VCaP (cell line): ENCODE data around the gene EPHB2.

Source experiments
- H3K27ac ChIP-seq: fragments of 450-650 bp; 2 replicates; pipeline ENCODE4 v1.5.1; 2017
- TF ChIP-seq, protein P1 (sequence below): fragments of 450-650 bp; conservative IDR thresholded peaks from 2 replicates; pipeline ENCODE4 v1.5.1; 2017; ENCODE audit warnings: mild to moderate bottlenecking, moderate library complexity

EPHB2 gene

DNA sequence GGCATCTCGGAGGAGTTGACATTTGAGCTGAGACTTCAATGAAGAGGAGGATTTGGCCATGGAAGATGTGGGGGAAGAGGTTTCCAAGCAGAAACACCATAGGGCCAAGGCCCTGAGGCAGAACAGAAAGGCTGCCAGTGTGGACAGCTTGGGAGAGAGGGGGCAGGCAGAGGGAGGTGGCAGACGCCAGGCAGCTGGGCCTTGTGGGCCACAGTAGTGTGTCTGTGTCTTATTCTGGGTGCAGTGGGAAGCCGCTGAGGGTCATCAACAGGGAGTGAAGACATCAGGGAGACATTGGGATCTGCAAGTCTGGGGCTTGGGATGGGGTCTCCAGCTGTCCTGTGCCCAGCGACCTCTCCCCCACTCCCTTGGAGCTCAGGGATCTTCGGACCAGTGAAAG lies 165.2 kb downstream of the EPHB2 start:
- no peak overlapping the region for H3K27ac ChIP-seq
- TF ChIP-seq, protein P1, sequence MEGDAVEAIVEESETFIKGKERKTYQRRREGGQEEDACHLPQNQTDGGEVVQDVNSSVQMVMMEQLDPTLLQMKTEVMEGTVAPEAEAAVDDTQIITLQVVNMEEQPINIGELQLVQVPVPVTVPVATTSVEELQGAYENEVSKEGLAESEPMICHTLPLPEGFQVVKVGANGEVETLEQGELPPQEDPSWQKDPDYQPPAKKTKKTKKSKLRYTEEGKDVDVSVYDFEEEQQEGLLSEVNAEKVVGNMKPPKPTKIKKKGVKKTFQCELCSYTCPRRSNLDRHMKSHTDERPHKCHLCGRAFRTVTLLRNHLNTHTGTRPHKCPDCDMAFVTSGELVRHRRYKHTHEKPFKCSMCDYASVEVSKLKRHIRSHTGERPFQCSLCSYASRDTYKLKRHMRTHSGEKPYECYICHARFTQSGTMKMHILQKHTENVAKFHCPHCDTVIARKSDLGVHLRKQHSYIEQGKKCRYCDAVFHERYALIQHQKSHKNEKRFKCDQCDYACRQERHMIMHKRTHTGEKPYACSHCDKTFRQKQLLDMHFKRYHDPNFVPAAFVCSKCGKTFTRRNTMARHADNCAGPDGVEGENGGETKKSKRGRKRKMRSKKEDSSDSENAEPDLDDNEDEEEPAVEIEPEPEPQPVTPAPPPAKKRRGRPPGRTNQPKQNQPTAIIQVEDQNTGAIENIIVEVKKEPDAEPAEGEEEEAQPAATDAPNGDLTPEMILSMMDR: no peak

DNA sequence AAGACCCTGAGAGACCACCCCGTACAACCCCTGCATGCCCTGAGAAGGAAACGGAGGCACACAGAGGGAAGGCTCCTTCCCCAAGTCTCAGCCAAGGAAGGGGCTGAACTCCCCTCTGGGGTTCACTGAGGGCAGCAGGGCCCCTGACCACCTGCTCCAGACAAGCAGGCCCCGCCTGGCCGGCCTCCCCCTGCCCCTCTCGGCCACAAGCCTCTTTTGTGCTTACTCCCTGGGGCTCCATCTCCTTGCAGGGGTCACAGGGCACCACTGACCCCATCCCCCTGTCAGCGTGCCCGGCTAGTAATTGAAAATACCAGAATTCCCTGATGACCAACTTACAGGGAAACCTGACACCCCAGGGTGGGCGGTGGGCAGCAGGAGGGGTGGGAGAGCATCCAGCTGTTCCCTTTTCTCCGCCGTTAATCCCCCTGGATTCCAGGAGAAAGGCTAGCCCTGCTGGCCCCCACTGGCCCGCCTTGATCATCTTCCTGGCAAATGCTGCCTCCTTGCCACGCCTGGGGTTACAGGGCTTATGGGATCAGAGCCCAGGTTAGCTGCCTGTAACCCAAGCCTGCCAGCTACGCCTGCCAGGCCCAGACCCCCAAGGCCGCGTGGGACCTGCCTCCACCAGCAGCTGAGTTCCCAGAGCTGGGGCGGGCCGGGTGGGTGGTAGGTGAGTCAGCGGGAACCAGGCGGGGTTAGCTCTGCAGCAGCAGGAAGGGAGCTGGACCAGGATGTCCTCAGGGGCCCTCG lies 165.9 kb downstream of the EPHB2 start:
- H3K27ac ChIP-seq: no peak overlapping the region
- TF ChIP-seq, protein P1: no peak

DNA sequence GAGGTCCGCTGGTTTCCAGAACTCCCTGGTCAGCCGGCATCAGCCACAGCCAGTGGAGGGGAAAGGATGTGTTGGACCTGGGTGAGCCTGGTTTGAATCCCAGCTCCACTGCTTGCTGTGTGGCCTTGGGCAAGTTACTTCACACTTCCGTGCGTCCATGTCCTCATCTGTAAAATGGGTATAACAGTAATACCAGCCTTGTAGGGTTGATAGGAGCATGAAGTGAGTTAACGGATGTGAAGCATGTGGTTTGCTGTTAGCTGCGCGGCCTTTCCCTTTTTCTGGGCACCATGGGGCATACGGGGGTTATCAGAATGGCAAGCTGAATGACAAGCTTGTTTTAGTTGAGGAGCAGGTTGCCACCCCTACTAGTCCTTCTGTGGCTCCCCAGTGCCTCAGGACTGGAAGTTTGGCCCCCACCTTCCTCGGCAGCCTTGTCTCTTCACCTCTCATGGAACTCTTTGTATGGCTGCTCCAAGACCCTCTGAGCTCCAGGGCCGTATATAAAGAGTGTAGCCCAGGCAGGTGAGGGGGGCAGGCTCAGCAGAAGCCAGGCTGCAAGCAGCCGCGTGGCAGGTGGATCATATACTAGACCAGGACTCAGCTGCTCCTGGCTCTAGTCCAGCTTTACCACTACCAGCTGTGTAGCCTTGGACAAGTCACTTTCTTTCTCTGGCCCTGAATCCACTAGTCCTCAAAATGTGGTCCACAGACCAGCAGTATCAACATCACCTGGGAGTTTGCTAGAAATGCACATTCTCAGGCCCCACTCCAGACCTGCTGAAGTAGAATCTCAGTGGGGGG lies 166.7 kb downstream of the EPHB2 start:
- TF ChIP-seq, protein P1: no peak
- H3K27ac ChIP-seq: no peak overlapping the region

DNA sequence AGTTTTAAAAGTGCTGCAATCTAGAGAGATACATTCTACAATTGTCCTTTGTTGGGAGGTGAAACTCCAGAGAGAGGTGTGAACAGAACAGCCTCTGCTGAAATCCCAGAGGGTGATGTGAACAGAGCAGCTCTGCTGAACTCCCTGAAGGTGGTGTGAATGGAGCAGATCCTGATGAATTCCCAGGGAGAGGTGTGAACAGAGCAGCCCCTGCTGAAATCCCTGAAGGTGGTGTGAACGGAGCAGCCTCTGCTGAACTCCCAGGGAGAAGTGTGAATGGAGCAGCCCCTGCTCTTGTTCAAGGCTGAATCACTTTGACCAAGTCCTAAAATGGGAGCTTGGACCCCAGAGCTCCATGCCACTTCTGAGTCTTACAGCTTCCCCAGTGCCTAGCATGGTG lies 167.3 kb downstream of the EPHB2 start:
- no peak overlapping the region for H3K27ac ChIP-seq
- TF ChIP-seq, protein P1: no peak

DNA sequence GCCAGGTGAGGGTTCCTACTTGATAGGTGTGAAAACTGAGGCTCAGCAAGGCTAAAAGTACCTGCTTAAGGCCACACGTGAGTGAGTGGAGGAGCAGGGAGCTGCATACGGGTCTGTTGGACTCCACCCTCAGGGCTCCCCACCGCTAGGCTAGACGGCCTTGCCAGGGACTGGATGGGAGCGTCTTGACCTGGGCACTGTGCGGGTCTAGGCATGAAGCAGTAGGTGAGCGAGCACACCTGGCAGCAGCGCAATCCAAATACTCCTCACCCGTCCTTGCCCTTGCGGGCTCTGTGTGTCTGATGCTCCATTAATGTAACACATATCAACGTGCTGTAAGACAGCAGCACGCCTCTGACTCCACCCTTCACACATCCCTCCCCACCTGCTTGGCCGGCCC lies 168.0 kb downstream of the EPHB2 start:
- TF ChIP-seq, protein P1: no peak
- H3K27ac ChIP-seq: no peak overlapping the region

DNA sequence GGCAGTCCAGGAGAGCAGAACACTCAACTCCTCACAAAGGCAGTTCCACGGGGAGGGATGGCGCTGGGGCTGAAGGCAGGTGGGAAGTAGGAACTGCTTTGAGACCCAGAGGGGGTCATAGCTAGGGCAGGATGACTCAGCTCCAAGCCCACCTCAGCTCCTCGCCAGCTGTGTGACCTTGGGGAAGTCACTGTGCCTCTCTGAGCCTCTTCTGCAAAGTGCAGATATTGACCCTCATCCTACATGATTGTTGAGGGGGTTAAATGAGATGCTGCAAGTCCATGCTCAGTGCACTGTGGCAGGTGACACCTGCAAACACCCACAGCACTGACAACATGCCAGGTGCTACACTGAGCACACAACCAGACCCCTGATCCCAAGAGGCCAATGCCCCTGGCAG lies 168.8 kb downstream of the EPHB2 start:
- H3K27ac ChIP-seq: no peak overlapping the region
- TF ChIP-seq, protein P1: no peak

DNA sequence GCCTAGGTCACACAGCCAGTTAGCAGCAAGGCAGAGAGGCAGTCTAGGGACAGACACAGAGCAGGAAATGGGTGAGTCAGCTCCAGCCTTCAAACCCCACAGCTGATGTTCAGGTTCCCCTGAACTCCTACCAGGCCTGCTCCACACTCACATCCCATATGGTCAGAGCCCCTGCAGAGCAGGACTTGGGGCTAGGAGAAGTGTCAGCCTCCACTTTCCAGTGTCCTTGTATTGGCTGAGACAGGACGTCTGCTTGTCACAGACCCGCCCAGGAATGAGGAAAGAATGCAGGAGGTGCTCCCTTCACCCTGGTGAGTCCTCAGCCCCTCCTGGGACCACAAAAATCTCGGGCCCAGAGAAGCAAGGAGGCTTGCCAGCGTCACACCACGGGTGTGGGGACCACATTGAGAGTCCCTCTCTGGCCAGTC lies 169.5 kb downstream of the EPHB2 start:
- no peak overlapping the region for H3K27ac ChIP-seq
- TF ChIP-seq, protein P1: no peak
